ENCODE measurements around the gene NRDC.

The NRDC gene

GRCh38 chr1:51916587-51917405, 38.3 kb upstream of the NRDC start:
- TF ChIP-seq CTCF (conservative IDR thresholded peaks at IDR 0.05), result no peak
- TF ChIP-seq ZFX (IDR thresholded peaks at IDR 0.05), result no peak
- H3K27ac ChIP-seq, result peak overlapping the region; percentile 70

- TF ChIP-seq CTCF (conservative IDR thresholded peaks at IDR 0.05) (no peak), ZFX (IDR thresholded peaks at IDR 0.05) (no peak)
- peak overlapping the region; percentile 70; the same call in 1 of the 2 replicates for H3K27ac ChIP-seq
Measured at GRCh38 chr1:51915951-51916350, 37.4 kb upstream of the NRDC start.

GRCh38 chr1:51912881-51913280, 34.4 kb upstream of the NRDC start:
- H3K27ac ChIP-seq, result no peak overlapping the region
- TF ChIP-seq CTCF (conservative IDR thresholded peaks at IDR 0.05) (no peak), ZFX (IDR thresholded peaks at IDR 0.05) (no peak)

- H3K27ac ChIP-seq, result no peak overlapping the region
- TF ChIP-seq CTCF (conservative IDR thresholded peaks at IDR 0.05) (no peak), ZFX (IDR thresholded peaks at IDR 0.05) (no peak)
Measured at GRCh38 chr1:51910221-51911000, 31.9 kb upstream of the NRDC start.

- no peak overlapping the region; the same call in 1 of the 2 replicates for H3K27ac ChIP-seq
- TF ChIP-seq CTCF (conservative IDR thresholded peaks at IDR 0.05) (no peak), ZFX (IDR thresholded peaks at IDR 0.05) (no peak)
Measured at GRCh38 chr1:51908499-51908898, 30.0 kb upstream of the NRDC start.

GRCh38 chr1:51907079-51907702, 28.7 kb upstream of the NRDC start:
- H3K27ac ChIP-seq, result no peak overlapping the region
- TF ChIP-seq CTCF (conservative IDR thresholded peaks at IDR 0.05), result no peak
- no peak for TF ChIP-seq ZFX (IDR thresholded peaks at IDR 0.05)
